H9 (cell line): ENCODE results near the gene PRTFDC1. TPM values are rescaled to one million over a fixed set of nuclear protein-coding genes. Genes with fewer than 3 reads are reported as not detected.

Experiments
- DNase-seq: peaks from one replicate; pipeline ENCODE4 v3.0.0-alpha.2; 2017
- H2AFZ ChIP-seq: one replicate; pipeline ENCODE4 v1.6.1; 2013; ENCODE audit warnings: mild to moderate bottlenecking, low read length, control low read depth, moderate library complexity
- H2AK5ac ChIP-seq: 2 replicates; pipeline ENCODE4 v1.6.1; 2013; ENCODE audit warnings: low read length, control low read depth, mixed read lengths; ENCODE audit not compliant: insufficient read length
- H2BK120ac ChIP-seq: one replicate; pipeline ENCODE4 v1.6.1; 2013; ENCODE audit warnings: low read depth, mild to moderate bottlenecking, low read length, control low read depth, inconsistent platforms; ENCODE audit not compliant: poor library complexity, severe bottlenecking
- H2BK12ac ChIP-seq: 2 replicates; pipeline ENCODE4 v1.6.1; 2013; ENCODE audit warnings: low read length, control low read depth, mixed read lengths, low read depth; ENCODE audit not compliant: insufficient read length
- H2BK15ac ChIP-seq: 2 replicates; pipeline ENCODE4 v1.6.1; 2013; ENCODE audit warnings: low read depth, low read length, control low read depth
- H2BK20ac ChIP-seq: one replicate; pipeline ENCODE4 v1.6.1; 2013; ENCODE audit warnings: low read depth, mild to moderate bottlenecking, low read length, control low read depth, inconsistent platforms; ENCODE audit not compliant: poor library complexity, severe bottlenecking
- H2BK5ac ChIP-seq: 2 replicates; pipeline ENCODE4 v1.6.1; 2013; ENCODE audit warnings: low read length, control low read depth, mixed read lengths; ENCODE audit not compliant: insufficient read length
- H3K14ac ChIP-seq: 2 replicates; pipeline ENCODE4 v1.6.1; 2013; ENCODE audit warnings: low read length, control low read depth; ENCODE audit not compliant: insufficient read depth
- H3K18ac ChIP-seq: 2 replicates; pipeline ENCODE4 v1.6.1; 2013; ENCODE audit warnings: low read depth, mild to moderate bottlenecking, mixed read lengths, low read length, control low read depth; ENCODE audit not compliant: insufficient read length
- H3K23ac ChIP-seq: 2 replicates; pipeline ENCODE4 v1.6.1; 2013; ENCODE audit warnings: low read length, control low read depth, mixed read lengths, low read depth; ENCODE audit not compliant: insufficient read length
- H3K23me2 ChIP-seq: 2 replicates; pipeline ENCODE4 v1.6.1; 2013; ENCODE audit warnings: low read depth, mild to moderate bottlenecking, mixed read lengths, low read length, control low read depth; ENCODE audit not compliant: insufficient read length, poor library complexity, severe bottlenecking
- H3K27ac ChIP-seq: 2 replicates; pipeline ENCODE4 v1.5.1; 2013; ENCODE audit warnings: low read length, control low read depth, mixed read lengths, low read depth; ENCODE audit not compliant: insufficient read length
- H3K27me3 ChIP-seq: 2 replicates; pipeline ENCODE4 v1.6.1; 2013; ENCODE audit warnings: low read length, control low read depth, inconsistent platforms; ENCODE audit not compliant: insufficient read depth
- H3K4ac ChIP-seq: 2 replicates; pipeline ENCODE4 v1.6.1; 2013; ENCODE audit warnings: low read depth, mild to moderate bottlenecking, control low read depth, inconsistent platforms, low read length, moderate library complexity
- H3K4me1 ChIP-seq: 2 replicates; pipeline ENCODE4 v1.6.1; 2013; ENCODE audit warnings: low read length, control low read depth, inconsistent platforms; ENCODE audit not compliant: insufficient read depth
- H3K4me2 ChIP-seq: 2 replicates; pipeline ENCODE4 v1.6.1; 2013; ENCODE audit warnings: low read length, control low read depth, mixed read lengths; ENCODE audit not compliant: insufficient read length, insufficient read depth
- H3K56ac ChIP-seq: 2 replicates; pipeline ENCODE4 v1.6.1; 2013; ENCODE audit warnings: low read depth, mild to moderate bottlenecking, mixed read lengths, low read length, control low read depth; ENCODE audit not compliant: insufficient read length
- H3K79me1 ChIP-seq: 2 replicates; pipeline ENCODE4 v1.6.1; 2013; ENCODE audit warnings: low read depth, mild to moderate bottlenecking, moderate library complexity, low read length, control low read depth, inconsistent platforms; ENCODE audit not compliant: insufficient read depth, poor library complexity, severe bottlenecking
- H3K79me2 ChIP-seq: 2 replicates; pipeline ENCODE4 v1.6.1; 2013; ENCODE audit warnings: low read length, control low read depth, inconsistent platforms; ENCODE audit not compliant: insufficient read depth
- H3K9ac ChIP-seq: 2 replicates; pipeline ENCODE4 v1.6.1; 2013; ENCODE audit warnings: low read length, control low read depth, mixed read lengths; ENCODE audit not compliant: insufficient read length; ENCODE audit errors: extremely low read depth
- H3K9me3 ChIP-seq: one replicate; pipeline ENCODE4 v1.6.1; 2013; ENCODE audit warnings: low read depth, low read length, inconsistent platforms; ENCODE audit not compliant: control insufficient read depth
- H3T11ph ChIP-seq: one replicate; pipeline ENCODE4 v1.6.1; 2013; ENCODE audit warnings: mild to moderate bottlenecking, low read length, control low read depth, inconsistent platforms
- H4K20me1 ChIP-seq: one replicate; pipeline ENCODE4 v1.6.1; 2013; ENCODE audit not compliant: control insufficient read depth, insufficient read length, insufficient read depth
- H4K5ac ChIP-seq: 2 replicates; pipeline ENCODE4 v1.6.1; 2013; ENCODE audit warnings: low read depth, mild to moderate bottlenecking, mixed read lengths, low read length, control low read depth; ENCODE audit not compliant: insufficient read length
- H4K8ac ChIP-seq: replicated peaks from 2 replicates; pipeline ENCODE4 v1.6.1; 2013; ENCODE audit warnings: low read length, control low read depth, mixed read lengths, low read depth; ENCODE audit not compliant: insufficient read length
- H4K91ac ChIP-seq: 2 replicates; pipeline ENCODE4 v1.6.1; 2013; ENCODE audit warnings: low read depth, mild to moderate bottlenecking, moderate library complexity, mixed read lengths, low read length, control low read depth; ENCODE audit not compliant: insufficient read length
- H3K27ac Mint-ChIP-seq, 3 experiments: 2 replicates in 2 of 3; 3 replicates in 1 of 3; pipeline ENCODE4 v1.8.0; 2020 to 2021; ENCODE audit warnings: mixed read lengths in 3 of 3, mild to moderate bottlenecking in 1 of 3, moderate library complexity in 1 of 3
- H3K27me3 Mint-ChIP-seq: 2 replicates; pipeline ENCODE4 v1.8.0; 2021; ENCODE audit warnings: low read depth, mild to moderate bottlenecking, moderate library complexity, mixed read lengths
- H3K36me3 Mint-ChIP-seq, 3 experiments: 2 replicates in 2 of 3; 3 replicates in 1 of 3; pipeline ENCODE4 v1.8.0; 2020 to 2021; ENCODE audit warnings: low read depth in 3 of 3, mixed read lengths in 3 of 3; ENCODE audit not compliant: insufficient read depth in 1 of 3
- H3K4me1 Mint-ChIP-seq, 2 experiments: 2 replicates each; pipeline ENCODE4 v1.8.0; 2020; ENCODE audit warnings: mixed read lengths in 2 of 2
- H3K4me3 Mint-ChIP-seq, 2 experiments: 2 replicates in 1 of 2; 3 replicates in 1 of 2; pipeline ENCODE4 v1.8.0; 2020 to 2021; ENCODE audit warnings: mild to moderate bottlenecking in 2 of 2, mixed read lengths in 2 of 2, moderate library complexity in 1 of 2
- H3K9me3 Mint-ChIP-seq, 2 experiments: 2 replicates in 1 of 2; 3 replicates in 1 of 2; pipeline ENCODE4 v1.8.0; 2020; ENCODE audit warnings: mild to moderate bottlenecking in 2 of 2, mixed read lengths in 2 of 2, moderate library complexity in 1 of 2
- CTCF ChIP-seq: fragments of 200-600 bp; sonication (generic); conservative IDR thresholded peaks from 3 replicates; pipeline ENCODE4 v1.8.0; 2021; ENCODE audit warnings: antibody characterized with exemption, mild to moderate bottlenecking
- WGBS: extraction: QIAGEN DNeasy Blood & Tissue Kit; methylation state at CpG from one replicate; pipeline ENCODE4 v1.1.7; 2013; ENCODE audit warnings: missing lambda C conversion rate, low lambda C conversion rate, mixed read lengths; ENCODE audit not compliant: insufficient read length; ENCODE audit errors: extremely low coverage; 5-methylcytosine and 5-hydroxymethylcytosine counted together
- total RNA-seq: library from RNA; stranded (reverse); gene quantifications from 2 replicates; pipeline ENCODE4 v1.2.1, GENCODE V29; 2021

The PRTFDC1 gene
- total RNA-seq, 1 experiment from 2014 or later, result 7.5 TPM

GRCh38 chr10:24916365-24916764, 36.0 kb downstream of the PRTFDC1 start:
- no peak overlapping the region for H4K5ac ChIP-seq
- H4K91ac ChIP-seq, result no peak overlapping the region
- H3K56ac ChIP-seq, result no peak overlapping the region
- no peak overlapping the region for H3K23ac ChIP-seq
- no peak overlapping the region for H2AFZ ChIP-seq
- H3T11ph ChIP-seq, result no peak overlapping the region
- no peak overlapping the region for H3K18ac ChIP-seq
- no peak overlapping the region for H4K8ac ChIP-seq
- no peaks in the 10 kb centered on the region for H3K9me3 ChIP-seq
- no peaks in the 10 kb centered on the region for H3K79me2 ChIP-seq
- H3K4me2 ChIP-seq, result no peak overlapping the region
- H3K79me1 ChIP-seq, result peaks cover 3% of the 10 kb centered on the region
- no peak overlapping the region for H2BK15ac ChIP-seq
- Mint-ChIP-seq H3K9me3 (peaks cover 5 to 6% of the 10 kb centered on the region in 2 experiments; a peak in 4 of 5 replicates), H3K27ac (no peak overlapping the region), H3K36me3 (peaks cover 3 to 11% (median 4%) of the 10 kb centered on the region in 3 experiments; a peak in 6 of 7 replicates), H3K4me3 (no peak overlapping the region), H3K4me1 (peaks cover 5% of the 10 kb centered on the region in 2 experiments), H3K27me3 (no peaks in the 10 kb centered on the region)
- WGBS, result no CpG with 5 or more reads among the region's 2 CpGs
- no peaks in the 10 kb centered on the region for H4K20me1 ChIP-seq
- H3K27ac ChIP-seq, result no peak overlapping the region
- H2BK5ac ChIP-seq, result no peak overlapping the region
- no peaks in the 10 kb centered on the region for H3K23me2 ChIP-seq
- H3K27me3 ChIP-seq, result no peaks in the 10 kb centered on the region
- no peak for TF ChIP-seq CTCF
- no peak overlapping the region for H3K4ac ChIP-seq
- no peak overlapping the region for H2BK120ac ChIP-seq
- H2AK5ac ChIP-seq, result no peak overlapping the region
- H3K4me1 ChIP-seq, result peaks cover 3% of the 10 kb centered on the region; the same call in 1 of the 2 replicates
- no peak overlapping the region for H2BK20ac ChIP-seq
- H3K14ac ChIP-seq, result no peak overlapping the region
- no peak overlapping the region for H3K9ac ChIP-seq
- no peak overlapping the region for H2BK12ac ChIP-seq
- no peak for DNase-seq
